Kidney (tissue), 14 donors: ENCODE results near the gene DHRS2. TPM values are rescaled to one million over a fixed set of nuclear protein-coding genes. Genes with fewer than 3 reads are reported as not detected.

Experiments
- DNase-seq, 5 donors: peaks; one replicate each; pipeline ENCODE4 v3.0.0-alpha.2; 2013 to 2020
- FAIRE-seq: peaks from 2 replicates; lab custom pipeline; 2012; peaks lifted over from hg19 to GRCh38; lab: Jason Lieb, UNC
- H3K27ac ChIP-seq, 2 donors: one replicate each; pipeline ENCODE4 v1.7.0; 2013; ENCODE audit warnings: low read depth in 2 of 2, low read length in 2 of 2, inconsistent platforms in 1 of 2
- H3K27me3 ChIP-seq: one replicate; pipeline ENCODE4 v1.7.1; 2013; ENCODE audit warnings: low read length, inconsistent platforms; ENCODE audit not compliant: control insufficient read depth, insufficient read depth
- H3K36me3 ChIP-seq, 3 donors: one replicate each; pipeline versions ENCODE4 v1.7.0 to v1.7.1; 2013; ENCODE audit warnings: low read length in 3 of 3, control low read depth in 1 of 3, inconsistent platforms in 1 of 3; ENCODE audit not compliant: insufficient read depth in 3 of 3, control insufficient read depth in 2 of 3
- H3K4me1 ChIP-seq, 3 donors: one replicate each; pipeline versions ENCODE4 v1.7.0 to v1.7.1; 2013; ENCODE audit warnings: low read length in 3 of 3, inconsistent platforms in 1 of 3, low read depth in 1 of 3; ENCODE audit not compliant: control insufficient read depth in 2 of 3, insufficient read depth in 2 of 3
- H3K4me3 ChIP-seq, 3 donors: one replicate each; pipeline versions ENCODE4 v1.7.0 to v1.8.1; 2013; ENCODE audit warnings: low read length in 3 of 3, control low read depth in 1 of 3, inconsistent platforms in 1 of 3
- H3K9ac ChIP-seq, 3 donors: one replicate each; pipeline versions ENCODE4 v1.7.0 to v1.7.1; 2013; ENCODE audit warnings: low read length in 3 of 3, control low read depth in 1 of 3, inconsistent platforms in 1 of 3
- H3K9me3 ChIP-seq, 3 donors: one replicate each; pipeline versions ENCODE4 v1.7.0 to v1.7.1; 2013; ENCODE audit warnings: low read length in 3 of 3, control low read depth in 1 of 3, inconsistent platforms in 1 of 3; ENCODE audit not compliant: control insufficient read depth in 2 of 3, insufficient read depth in 1 of 3
- CTCF ChIP-seq: IDR thresholded peaks from 3 replicates; pipeline ENCODE4 v1.5.1; 2012; ENCODE audit warnings: mild to moderate bottlenecking, moderate library complexity, borderline replicate concordance; ENCODE audit not compliant: insufficient read depth; ENCODE audit errors: extremely low read depth
- intact Hi-C: fragments of 100-400 bp; cut with DNase I; formaldehyde crosslinking; loops from one replicate; pipeline ENCODE4 v1.11.1; 2022
- polyA plus RNA-seq: library from polyadenylated mRNA; stranded (reverse); fragments of 350-450 nt; fragmentation: Illumina TruSeq; extraction: RNeasy Lipid Tissue Mini Kit (QIAGEN cat#74804); gene quantifications from one replicate; pipeline ENCODE4 v1.2.3, GENCODE V29; 2014; ENCODE audit warnings: low read depth, low replicate concordance; ENCODE audit not compliant: insufficient read depth
- total RNA-seq: library from RNA; stranded (reverse); fragmentation: NEBNext Ultra II Directional; extraction: Animal tissue kit (Norgen Biotek cat#: 25700); gene quantifications from one replicate; pipeline ENCODE4 v1.2.1, GENCODE V29; 2021
- donor health status: control.
- donor health status: control.
- donor health status: control.
- donor health status: control.
- donor health status: control.
- donor health status: DM: yes; HTN: yes; CAD: no.
- donor health status: Normal renal cell carcinoma (clear cell type).

Gene DHRS2
- total and polyA plus RNA-seq, 2 donors from 2014 or later: 0.31 to 2.4 TPM

GRCh38 chr14:23640524-23641141 lies 4.5 kb downstream of the DHRS2 start:
- no peaks in the 10 kb centered on the region for H3K36me3 ChIP-seq
- intact Hi-C loops: no loop called here
- H3K9me3 ChIP-seq: no peaks in the 10 kb centered on the region
- no peaks in the 10 kb centered on the region for H3K27me3 ChIP-seq
- no peak for FAIRE-seq
- H3K9ac ChIP-seq: no peak overlapping the region
- TF ChIP-seq CTCF: no peak
- no peak overlapping the region for H3K27ac ChIP-seq
- H3K4me1 ChIP-seq: peaks cover 0 to 5% (median 2%) of the 10 kb centered on the region in 3 donors
- DNase-seq: peak; percentile 70 to 90 (median 80)
- H3K4me3 ChIP-seq: no peak overlapping the region

DNA sequence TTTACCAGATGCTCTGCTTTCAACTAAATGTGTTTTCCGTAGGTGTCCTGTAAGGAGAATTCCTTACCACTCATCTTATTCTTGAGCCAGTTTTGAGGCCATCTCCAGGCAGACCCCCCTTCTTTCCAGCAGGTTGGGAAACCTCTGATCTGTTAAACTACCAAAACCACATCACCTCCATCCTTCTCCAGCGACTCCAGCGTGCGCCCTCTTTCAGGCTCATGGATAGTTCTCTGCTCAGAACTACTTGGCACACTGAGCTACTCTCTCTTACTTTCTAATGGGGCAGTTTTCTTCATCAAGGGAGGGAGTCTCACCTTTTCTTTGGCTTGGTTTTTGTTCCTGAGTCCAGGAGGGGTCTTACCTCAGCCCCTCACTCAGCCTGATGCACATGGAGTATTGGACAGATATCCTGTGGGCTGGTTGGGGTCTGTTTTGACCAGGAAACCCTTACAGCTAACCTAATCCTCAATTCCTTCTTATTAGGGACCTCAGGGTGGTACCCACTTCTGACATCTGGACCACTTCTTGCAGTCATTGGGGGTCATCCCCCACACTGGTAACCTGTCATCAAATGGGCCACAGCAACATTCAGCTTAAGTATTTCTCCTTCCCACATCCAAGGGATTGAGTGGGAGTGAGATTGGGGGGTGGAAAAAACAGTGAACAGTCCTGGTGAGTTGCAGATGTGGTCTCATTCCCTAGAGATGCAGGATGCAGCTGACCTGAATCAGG lies 5.2 kb downstream of the DHRS2 start:
- Histone ChIP-seq H3K36me3 (no peaks in the 10 kb centered on the region), H3K4me1 (peaks cover 0 to 5% (median 2%) of the 10 kb centered on the region in 3 donors), H3K27ac (no peak overlapping the region), H3K4me3 (no peak overlapping the region), H3K9me3 (no peaks in the 10 kb centered on the region), H3K27me3 (no peaks in the 10 kb centered on the region), H3K9ac (no peak overlapping the region)
- peak in 1 of 5 donors; percentile 31 for DNase-seq
- TF ChIP-seq CTCF: no peak
- FAIRE-seq: no peak
- intact Hi-C loops: no loop called here

DNA sequence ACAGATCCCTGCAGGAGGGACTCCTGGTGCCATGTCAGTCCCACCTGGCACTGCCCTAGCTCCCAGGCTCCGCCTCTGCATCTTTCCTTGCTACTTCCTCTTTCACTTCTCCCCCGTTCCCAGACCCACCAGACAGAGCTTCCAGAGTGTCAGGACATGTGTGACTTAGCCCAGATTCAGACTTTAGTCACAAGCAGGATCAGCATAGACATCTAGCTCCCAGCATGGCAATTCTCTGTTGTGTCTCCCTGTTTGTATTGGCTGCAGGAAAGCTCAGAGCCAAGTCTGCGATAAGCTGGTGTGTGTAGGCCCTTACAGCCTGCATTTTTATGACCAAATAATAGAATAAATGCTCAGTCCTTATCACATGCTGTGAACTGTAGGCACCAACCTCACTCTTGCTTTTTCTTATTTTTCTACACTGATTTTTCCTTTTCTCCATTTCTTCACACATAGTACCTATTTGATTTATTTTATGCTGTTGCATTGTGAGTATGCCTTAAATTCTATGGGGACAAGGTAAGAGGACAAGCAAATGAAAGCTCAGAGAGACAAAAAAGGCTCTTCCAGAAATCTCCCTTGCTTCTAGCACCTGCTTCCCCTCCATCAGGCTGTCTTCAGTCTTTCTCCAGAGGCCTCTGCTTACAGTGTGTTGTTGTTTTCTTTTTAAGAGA lies 5.9 kb downstream of the DHRS2 start:
- TF ChIP-seq CTCF: no peak
- no peak for FAIRE-seq
- Histone ChIP-seq H3K36me3 (no peaks in the 10 kb centered on the region), H3K4me3 (no peak overlapping the region), H3K27me3 (no peaks in the 10 kb centered on the region), H3K27ac (no peak overlapping the region), H3K4me1 (peaks cover 0 to 5% (median 2%) of the 10 kb centered on the region in 3 donors), H3K9ac (no peak overlapping the region), H3K9me3 (no peaks in the 10 kb centered on the region)
- DNase-seq: no peak
- intact Hi-C loops: no loop called here
